Natural killer cell (primary cell): ENCODE data around the gene TOR4A. TPM values are rescaled to one million over a fixed set of nuclear protein-coding genes. Genes with fewer than 3 reads are reported as not detected.

Experiments used
- ATAC-seq, 3 donors: fragments of 150-1000 bp in 2 of 3; fragments of 200-7000 bp in 1 of 3; cut with Tn5 transposase; 1 replicate in 1 of 3; 2 replicates in 2 of 3; pipeline ENCODE4 v1.10.0; 2021; ENCODE audit warnings: mild to moderate bottlenecking in 2 of 3, moderate library complexity in 2 of 3
- DNase-seq, 2 donors: peaks; one replicate each; pipeline versions ENCODE4 v3.0.0 to v3.0.0-alpha.2; 2013 to 2021; ENCODE audit warnings: mixed read lengths in 1 of 2
- H3K27ac ChIP-seq: one replicate; pipeline ENCODE4 v1.5.1; 2013; ENCODE audit warnings: mild to moderate bottlenecking, low read length
- H3K27me3 ChIP-seq: one replicate; pipeline ENCODE4 v1.6.1; 2013; ENCODE audit warnings: low read length; ENCODE audit not compliant: control insufficient read depth, insufficient read depth
- H3K36me3 ChIP-seq: one replicate; pipeline ENCODE4 v1.6.1; 2013; ENCODE audit warnings: low read length; ENCODE audit not compliant: control insufficient read depth, insufficient read depth
- H3K4me1 ChIP-seq: one replicate; pipeline ENCODE4 v1.6.1; 2013; ENCODE audit warnings: low read length; ENCODE audit not compliant: control insufficient read depth, insufficient read depth
- H3K4me3 ChIP-seq: one replicate; pipeline ENCODE4 v1.5.1; 2013; ENCODE audit warnings: low read length
- H3K9me3 ChIP-seq: one replicate; pipeline ENCODE4 v1.6.1; 2013; ENCODE audit warnings: low read length; ENCODE audit not compliant: control insufficient read depth, insufficient read depth
- H3K27ac Mint-ChIP-seq, 2 donors: one replicate each; pipeline ENCODE4 v1.8.0; 2022; ENCODE audit warnings: mild to moderate bottlenecking in 2 of 2, mixed read lengths in 2 of 2, moderate library complexity in 1 of 2
- H3K27me3 Mint-ChIP-seq, 2 donors: one replicate each; pipeline ENCODE4 v1.8.0; 2022; ENCODE audit warnings: low read depth in 2 of 2, mixed read lengths in 2 of 2
- H3K36me3 Mint-ChIP-seq: one replicate; pipeline ENCODE4 v1.8.0; 2022; ENCODE audit warnings: mixed read lengths
- H3K4me1 Mint-ChIP-seq, 2 donors: one replicate each; pipeline ENCODE4 v1.8.0; 2022; ENCODE audit warnings: mixed read lengths in 2 of 2
- H3K4me3 Mint-ChIP-seq: one replicate; pipeline ENCODE4 v1.8.0; 2022; ENCODE audit warnings: mild to moderate bottlenecking, moderate library complexity, mixed read lengths
- H3K9me3 Mint-ChIP-seq, 2 donors: one replicate each; pipeline ENCODE4 v1.8.0; 2022; ENCODE audit warnings: mixed read lengths in 2 of 2
- WGBS: methylation state at CpG from one replicate; pipeline ENCODE4 v1.1.7; 2013; ENCODE audit warnings: missing lambda C conversion rate; ENCODE audit not compliant: insufficient coverage; 5-methylcytosine and 5-hydroxymethylcytosine counted together
- intact Hi-C: fragments of 100-400 bp; cut with micrococcal nuclease; formaldehyde crosslinking; loops from one replicate; pipeline ENCODE4 v1.14.2; 2022
- total RNA-seq, 4 donors: library from RNA; stranded (reverse); fragments of 120-200 nt in 1 of 4; gene quantifications; one replicate each; pipeline versions ENCODE4 v1.2.3 to v1.2.4, GENCODE V29; 2013 to 2022
- TF ChIP-seq, protein P1 (sequence below): fragments of 200-600 bp; IDR thresholded peaks from one replicate; pipeline ENCODE4 v1.8.0; 2022; ENCODE audit warnings: antibody characterized with exemption

TOR4A gene
- total RNA-seq, 3 donors from 2014 or later (not counting 1 experiment from before 2014, with no cell fraction given), result 16.3 to 24.6 (median 19.2) TPM

DNA sequence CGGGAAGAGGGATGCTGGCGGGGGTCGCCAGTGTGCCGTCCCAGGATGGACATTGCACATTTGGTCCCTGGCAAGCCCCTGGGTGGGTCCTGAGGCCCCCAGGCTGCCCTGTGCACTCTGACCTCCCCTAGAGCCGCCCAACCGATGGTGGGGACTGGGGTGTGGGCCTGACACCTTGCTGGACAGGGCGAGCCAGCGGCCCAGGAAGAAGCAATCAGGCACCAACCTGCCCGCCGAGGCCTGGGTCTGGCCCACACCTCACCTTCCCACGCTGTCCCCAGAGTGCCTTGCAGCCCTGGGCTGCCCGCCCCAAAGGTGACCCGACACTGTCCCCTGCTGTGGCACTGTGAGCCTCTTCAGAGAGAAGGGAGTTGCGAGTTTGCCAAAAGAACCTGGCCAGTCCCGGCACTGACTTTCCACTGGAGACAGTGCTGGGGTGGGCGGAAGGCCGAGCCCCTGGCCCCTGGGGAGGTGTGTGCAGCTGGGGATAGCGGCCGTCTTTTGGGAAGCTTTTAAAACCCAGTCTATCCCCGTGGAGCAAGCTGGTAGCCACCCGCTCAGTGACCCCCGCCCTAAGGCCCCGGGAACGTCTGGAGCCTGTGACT, 36.5 kb downstream of the TOR4A start:
- Mint-ChIP-seq H3K4me3 (no peak overlapping the region), H3K9me3 (no peaks in the 10 kb centered on the region), H3K36me3 (no peaks in the 10 kb centered on the region), H3K27me3 (no peaks in the 10 kb centered on the region), H3K27ac (no peak overlapping the region), H3K4me1 (peaks cover 0 to 5% of the 10 kb centered on the region in 2 donors)
- TF ChIP-seq, protein P1, sequence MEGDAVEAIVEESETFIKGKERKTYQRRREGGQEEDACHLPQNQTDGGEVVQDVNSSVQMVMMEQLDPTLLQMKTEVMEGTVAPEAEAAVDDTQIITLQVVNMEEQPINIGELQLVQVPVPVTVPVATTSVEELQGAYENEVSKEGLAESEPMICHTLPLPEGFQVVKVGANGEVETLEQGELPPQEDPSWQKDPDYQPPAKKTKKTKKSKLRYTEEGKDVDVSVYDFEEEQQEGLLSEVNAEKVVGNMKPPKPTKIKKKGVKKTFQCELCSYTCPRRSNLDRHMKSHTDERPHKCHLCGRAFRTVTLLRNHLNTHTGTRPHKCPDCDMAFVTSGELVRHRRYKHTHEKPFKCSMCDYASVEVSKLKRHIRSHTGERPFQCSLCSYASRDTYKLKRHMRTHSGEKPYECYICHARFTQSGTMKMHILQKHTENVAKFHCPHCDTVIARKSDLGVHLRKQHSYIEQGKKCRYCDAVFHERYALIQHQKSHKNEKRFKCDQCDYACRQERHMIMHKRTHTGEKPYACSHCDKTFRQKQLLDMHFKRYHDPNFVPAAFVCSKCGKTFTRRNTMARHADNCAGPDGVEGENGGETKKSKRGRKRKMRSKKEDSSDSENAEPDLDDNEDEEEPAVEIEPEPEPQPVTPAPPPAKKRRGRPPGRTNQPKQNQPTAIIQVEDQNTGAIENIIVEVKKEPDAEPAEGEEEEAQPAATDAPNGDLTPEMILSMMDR, result no peak
- Histone ChIP-seq H3K4me1 (peaks cover 12% of the 10 kb centered on the region), H3K27ac (no peak overlapping the region), H3K4me3 (no peak overlapping the region), H3K27me3 (peaks cover 5% of the 10 kb centered on the region), H3K36me3 (no peaks in the 10 kb centered on the region), H3K9me3 (no peaks in the 10 kb centered on the region)
- WGBS, result 92% methylated on average over 24 of the region's 24 CpGs
- ATAC-seq (no peak), DNase-seq (no peak)
- intact Hi-C loops, result no loop called here

DNA sequence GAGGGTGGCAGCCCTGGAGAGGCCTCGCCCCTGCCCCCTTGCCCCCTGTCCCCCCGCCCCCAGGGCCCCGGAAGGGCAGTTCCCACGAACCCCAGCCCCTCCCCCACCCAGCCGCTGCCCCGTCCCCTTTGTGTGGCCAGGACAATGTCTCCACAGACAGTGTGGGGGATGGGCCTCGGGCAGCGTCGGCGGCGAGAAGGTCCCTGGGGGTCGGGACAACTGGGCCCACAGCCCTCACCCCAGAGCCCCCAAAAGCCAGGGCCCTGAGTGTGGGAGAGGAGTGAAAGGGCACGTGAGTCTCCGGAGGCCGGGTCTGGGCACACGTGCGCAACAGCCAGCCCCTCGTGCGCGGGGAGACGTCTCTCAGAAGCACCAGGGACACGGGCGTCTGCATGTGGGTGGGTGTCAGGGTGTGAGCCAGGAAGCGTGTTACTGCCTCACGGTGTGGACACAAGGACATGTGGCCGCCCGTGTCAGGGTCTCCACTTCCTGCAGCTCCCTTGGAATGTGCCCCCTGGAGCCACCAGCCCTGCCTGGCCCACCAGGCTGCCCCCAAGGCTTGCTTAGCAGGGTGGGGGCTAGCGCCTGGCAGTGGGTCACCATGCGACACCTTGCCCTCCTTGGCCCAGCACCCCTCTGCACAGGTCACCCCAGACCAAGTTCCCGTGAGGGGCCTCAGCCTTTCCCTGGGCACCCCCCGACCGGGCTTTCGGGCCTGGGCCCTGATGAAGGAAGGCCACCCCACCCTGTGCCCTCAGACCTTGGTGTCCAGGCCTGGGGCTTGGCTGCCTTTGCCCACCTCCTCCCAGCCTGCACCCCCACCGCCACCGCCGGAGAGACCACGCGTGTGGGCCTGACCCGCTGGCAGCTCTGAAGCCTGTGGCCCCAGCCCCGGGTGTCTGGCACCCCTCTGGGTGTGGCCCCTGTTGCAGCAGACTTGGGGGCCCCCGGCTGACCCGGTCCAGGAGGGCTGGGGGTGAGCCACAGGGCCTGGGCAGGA, 37.3 kb downstream of the TOR4A start:
- Histone ChIP-seq H3K4me1 (peaks cover 16% of the 10 kb centered on the region), H3K9me3 (no peaks in the 10 kb centered on the region), H3K4me3 (no peak overlapping the region), H3K27ac (no peak overlapping the region), H3K36me3 (no peaks in the 10 kb centered on the region), H3K27me3 (peaks cover 5% of the 10 kb centered on the region)
- intact Hi-C loops, result no loop called here
- no peaks in the 10 kb centered on the region for H3K36me3 Mint-ChIP-seq
- H3K27me3 Mint-ChIP-seq, result no peaks in the 10 kb centered on the region
- H3K9me3 Mint-ChIP-seq, result no peaks in the 10 kb centered on the region
- TF ChIP-seq, protein P1, result no peak
- H3K27ac Mint-ChIP-seq, result no peak overlapping the region
- no peak overlapping the region for H3K4me3 Mint-ChIP-seq
- H3K4me1 Mint-ChIP-seq, result peaks cover 0 to 8% of the 10 kb centered on the region in 2 donors
- ATAC-seq, result no peak
- DNase-seq, result no peak
- 86% methylated on average over 40 of the region's 42 CpGs for WGBS

DNA sequence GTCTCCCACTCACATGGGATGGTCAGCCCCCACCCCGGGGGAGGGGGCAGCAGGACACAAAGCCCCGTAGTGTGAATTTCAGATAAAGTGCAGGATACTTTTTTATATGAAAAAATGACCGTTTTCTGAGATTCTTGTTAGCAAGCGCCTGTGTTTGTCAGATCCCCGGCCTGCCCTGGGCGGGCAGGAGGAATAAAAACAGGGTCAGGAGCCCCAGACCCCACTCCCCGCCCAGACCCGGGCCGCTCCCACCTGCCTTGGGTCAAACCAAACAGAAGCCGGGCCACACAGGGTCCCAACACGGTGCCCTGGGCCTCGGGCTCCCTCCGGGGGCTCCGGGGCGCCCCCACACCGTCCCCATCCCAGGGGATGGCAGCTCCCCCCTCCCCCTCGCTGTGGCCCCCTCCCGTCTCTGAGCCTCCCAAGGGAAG, 38.1 kb downstream of the TOR4A start:
- no peaks in the 10 kb centered on the region for H3K9me3 Mint-ChIP-seq
- Histone ChIP-seq H3K4me3 (no peak overlapping the region), H3K4me1 (peaks cover 24% of the 10 kb centered on the region), H3K27me3 (peaks cover 5% of the 10 kb centered on the region), H3K9me3 (no peaks in the 10 kb centered on the region), H3K27ac (no peak overlapping the region), H3K36me3 (no peaks in the 10 kb centered on the region)
- intact Hi-C loops, result no loop called here
- TF ChIP-seq, protein P1, result no peak
- peaks cover 3 to 13% of the 10 kb centered on the region in 2 donors for H3K4me1 Mint-ChIP-seq
- H3K36me3 Mint-ChIP-seq, result no peaks in the 10 kb centered on the region
- ATAC-seq, result no peak
- H3K4me3 Mint-ChIP-seq, result no peak overlapping the region
- no peak for DNase-seq
- no peaks in the 10 kb centered on the region for H3K27me3 Mint-ChIP-seq
- no peak overlapping the region for H3K27ac Mint-ChIP-seq
- WGBS, result 45% methylated on average over 16 of the region's 18 CpGs
